Neural progenitor cell (in vitro differentiated cells): ENCODE data around the gene CLTCL1.

Experiments
- CTCF ChIP-seq: fragments of 200-600 bp; sonication (generic); IDR thresholded peaks from 2 replicates; pipeline ENCODE4 v1.5.1; 2017; ENCODE audit warnings: antibody characterized with exemption, mild to moderate bottlenecking
- EZH2phosphoT487 ChIP-seq: fragments of 200-600 bp; sonication (generic); IDR thresholded peaks from 2 replicates; pipeline ENCODE4 v1.6.1; 2017; ENCODE audit warnings: antibody characterized with exemption

GRCh38 chr22:19304547-19304946, 13.0 kb upstream of the CLTCL1 start:
- TF ChIP-seq CTCF (no peak), EZH2phosphoT487 (no peak)
